ENCODE data around the gene FAM81B.
"Not testable (repeated sequence)": the region's sequence is repeated elsewhere in the genome, so short reads cannot be mapped to it uniquely, and the experiment has no call there.

FAM81B gene

GRCh38 chr5:95390812-95391492 lies at the start of gene FAM81B:
Gene FAM81B, plus strand, starts transcription at chr5:95391366. Its CDS starts 24 bp downstream, at chr5:95391390.
- DNase-seq, result no peak

- DNase-seq, result not testable (repeated sequence)
These were observed 49.7 kb upstream of the FAM81B start for GRCh38 chr5:95341444-95341843.

GRCh38 chr5:95347506-95348120 lies 43.6 kb upstream of the FAM81B start:
- DNase-seq, result no peak

- no peak for DNase-seq
These were observed 40.5 kb upstream of the FAM81B start for GRCh38 chr5:95350631-95351030.

- DNase-seq, result no peak
These were observed 38.5 kb upstream of the FAM81B start for GRCh38 chr5:95352691-95353090.

- no peak for DNase-seq
These were observed 32.8 kb upstream of the FAM81B start for GRCh38 chr5:95358320-95358719.

GRCh38 chr5:95358848-95359247 lies 32.3 kb upstream of the FAM81B start:
- no peak for DNase-seq

- DNase-seq, result not testable (repeated sequence)
These were observed 30.5 kb upstream of the FAM81B start for GRCh38 chr5:95360667-95361066.

- no peak for DNase-seq
These were observed 25.7 kb upstream of the FAM81B start for GRCh38 chr5:95365302-95366095.

GRCh38 chr5:95369782-95370181 lies 21.4 kb upstream of the FAM81B start:
- DNase-seq, result no peak

GRCh38 chr5:95374061-95374460 lies 17.1 kb upstream of the FAM81B start:
- DNase-seq, result no peak

- DNase-seq, result no peak
These were observed 15.6 kb upstream of the FAM81B start for GRCh38 chr5:95375591-95375990.

- no peak for DNase-seq
These were observed 12.0 kb upstream of the FAM81B start for GRCh38 chr5:95379133-95379532.

- no peak for DNase-seq
These were observed 11.0 kb upstream of the FAM81B start for GRCh38 chr5:95380103-95380628.

- no peak for DNase-seq
These were observed 8.4 kb upstream of the FAM81B start for GRCh38 chr5:95382801-95383200.

- DNase-seq, result no peak
These were observed 6.5 kb upstream of the FAM81B start for GRCh38 chr5:95384485-95385213.

GRCh38 chr5:95385334-95385733 lies 5.8 kb upstream of the FAM81B start:
- no peak for DNase-seq

GRCh38 chr5:95391965-95392364 lies 799 bp downstream of the FAM81B start:
- not testable (repeated sequence) for DNase-seq

- no peak for DNase-seq
These were observed 1.5 kb downstream of the FAM81B start for GRCh38 chr5:95392593-95393182.

GRCh38 chr5:95393279-95393678 lies 2.1 kb downstream of the FAM81B start:
- DNase-seq, result no peak

GRCh38 chr5:95398989-95399388 lies 7.8 kb downstream of the FAM81B start:
- no peak for DNase-seq

GRCh38 chr5:95401626-95402025 lies 10.5 kb downstream of the FAM81B start:
- no peak for DNase-seq

- DNase-seq, result no peak
These were observed 12.8 kb downstream of the FAM81B start for GRCh38 chr5:95403996-95404395.
